Omental fat pad (tissue), 4 donors: Measurements from ENCODE around the gene TSC22D2. TPM values are rescaled to one million over a fixed set of nuclear protein-coding genes. Genes with fewer than 3 reads are reported as not detected.

Experiments
- ATAC-seq: fragments of 150-250 bp; one replicate; pipeline ENCODE4 v1.9.1; 2016; ENCODE audit warnings: mild to moderate bottlenecking, moderate library complexity; ENCODE audit not compliant: low FRiP score
- DNase-seq: peaks from one replicate; pipeline ENCODE4 v3.0.0-alpha.2; 2019; ENCODE audit warnings: low spot score
- CTCF ChIP-seq, 3 donors: fragments of 450-650 bp; IDR thresholded peaks; one replicate each; pipeline ENCODE4 v1.5.1; 2016 to 2017; ENCODE audit warnings: antibody characterized with exemption in 3 of 3, mild to moderate bottlenecking in 3 of 3, moderate library complexity in 2 of 3
- total RNA-seq, 4 donors: library from RNA; depleted of rRNA; stranded (reverse); fragments of >200 nt; gene quantifications; one replicate each; pipeline ENCODE4 v1.1.0, GENCODE V29; 2016

TSC22D2 gene
- total RNA-seq, 4 donors from 2014 or later, result 15.8 to 66.2 (median 22.9) TPM

- no peak for ATAC-seq
- TF ChIP-seq CTCF (IDR thresholded peaks at IDR 0.05), result no peak
These were observed 45.3 kb downstream of the TSC22D2 start for GRCh38 chr3:150453353-150453752.

DNA sequence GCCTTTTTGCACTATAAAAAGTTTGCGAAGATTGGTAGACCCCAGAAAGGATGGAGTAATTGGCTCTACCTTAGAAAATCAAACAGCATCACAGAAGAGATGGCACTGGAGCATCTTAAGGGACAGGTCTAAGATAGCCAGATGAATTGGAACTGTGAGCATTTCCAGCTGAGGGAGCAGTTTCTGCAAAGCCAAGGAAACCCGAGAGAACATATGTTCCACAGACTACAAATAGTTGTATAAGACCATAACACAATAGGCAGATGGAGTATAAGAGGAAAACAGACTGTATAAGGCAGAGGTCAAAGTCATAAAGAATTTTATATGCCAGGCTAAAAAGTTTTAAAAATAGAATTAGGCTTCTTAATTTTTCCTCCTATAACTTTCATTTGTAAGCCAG is 46.0 kb downstream of the TSC22D2 start:
- DNase-seq (no peak), ATAC-seq (no peak)
- no peak for TF ChIP-seq CTCF (IDR thresholded peaks at IDR 0.05)

More at GRCh38 chr3:150453353-150453752, 45.3 kb downstream of the TSC22D2 start:
- DNase-seq, result no peak

- DNase-seq, result no peak
- TF ChIP-seq CTCF (IDR thresholded peaks at IDR 0.05), result no peak
- ATAC-seq, result no peak
These were observed 46.5 kb downstream of the TSC22D2 start for GRCh38 chr3:150454622-150455021.

- ATAC-seq (no peak), DNase-seq (no peak)
- TF ChIP-seq CTCF (IDR thresholded peaks at IDR 0.05), result no peak
These were observed 47.2 kb downstream of the TSC22D2 start for GRCh38 chr3:150455341-150455740.

GRCh38 chr3:150458001-150458400 is 49.9 kb downstream of the TSC22D2 start:
- DNase-seq (no peak), ATAC-seq (no peak)
- TF ChIP-seq CTCF (IDR thresholded peaks at IDR 0.05), result no peak

DNA sequence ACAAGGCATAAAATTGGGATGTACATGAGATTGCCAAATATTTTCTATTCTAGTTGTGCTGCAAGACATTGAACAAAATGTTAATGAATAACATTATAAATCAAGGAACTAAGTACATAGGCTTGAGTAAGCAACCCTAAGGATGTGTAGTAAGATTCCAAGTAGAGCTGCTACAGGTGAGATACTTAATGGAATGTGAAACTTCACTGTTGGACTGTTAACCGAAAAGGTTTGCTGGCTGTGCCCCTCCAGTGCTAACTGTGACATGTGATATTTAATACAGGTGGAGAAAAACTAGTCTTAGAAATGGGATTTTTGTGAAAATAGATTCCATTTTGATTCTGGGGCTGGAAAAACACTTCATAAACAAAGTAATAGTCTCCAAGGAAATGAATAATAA is 52.4 kb downstream of the TSC22D2 start:
- DNase-seq (no peak), ATAC-seq (no peak)
- TF ChIP-seq CTCF (IDR thresholded peaks at IDR 0.05), result no peak

GRCh38 chr3:150461399-150461798 is 53.3 kb downstream of the TSC22D2 start:
- TF ChIP-seq CTCF (IDR thresholded peaks at IDR 0.05), result no peak
- no peak for DNase-seq
- no peak for ATAC-seq
